Fibroblast of skin of right quadriceps (primary cell): ENCODE data around the gene PLEKHH1.

Experiments
- DNase-seq: peaks from one replicate; pipeline ENCODE4 v3.0.0-alpha.2; 2013

PLEKHH1 gene

GRCh38 chr14:67532998-67533753, at the start of gene PLEKHH1:
TSS of gene PLEKHH1 (plus strand) at chr14:67533290. CDS start at chr14:67541868, 8,578 bp downstream.
- peak; percentile 61 for DNase-seq

GRCh38 chr14:67483579-67484285, 49.4 kb upstream of the PLEKHH1 start:
- no peak for DNase-seq

- DNase-seq, result peak; percentile 41
Observed at GRCh38 chr14:67485501-67486095, 47.5 kb upstream of the PLEKHH1 start.

GRCh38 chr14:67486890-67487289, 46.2 kb upstream of the PLEKHH1 start:
- DNase-seq, result no peak

- DNase-seq, result no peak
Observed at GRCh38 chr14:67487332-67487731, 45.8 kb upstream of the PLEKHH1 start.

- no peak for DNase-seq
Observed at GRCh38 chr14:67487937-67488893, 44.9 kb upstream of the PLEKHH1 start, which contains the start of gene TMEM229B. TSS of gene TMEM229B (minus strand) at chr14:67488721. CDS start at chr14:67473923, 14,798 bp downstream.

- no peak for DNase-seq
Observed at GRCh38 chr14:67490196-67490595, 42.9 kb upstream of the PLEKHH1 start.

- DNase-seq, result no peak
Observed at GRCh38 chr14:67491285-67491684, 41.8 kb upstream of the PLEKHH1 start.

- no peak for DNase-seq
Observed at GRCh38 chr14:67491741-67492507, 41.2 kb upstream of the PLEKHH1 start.

GRCh38 chr14:67492538-67492937, 40.6 kb upstream of the PLEKHH1 start:
- DNase-seq, result no peak

- no peak for DNase-seq
Observed at GRCh38 chr14:67493092-67493717, 39.9 kb upstream of the PLEKHH1 start.

- no peak for DNase-seq
Observed at GRCh38 chr14:67495827-67496226, 37.3 kb upstream of the PLEKHH1 start.

GRCh38 chr14:67497216-67497615, 35.9 kb upstream of the PLEKHH1 start:
- no peak for DNase-seq

GRCh38 chr14:67497716-67498115, 35.4 kb upstream of the PLEKHH1 start:
- DNase-seq, result no peak

- no peak for DNase-seq
Observed at GRCh38 chr14:67500981-67501380, 32.1 kb upstream of the PLEKHH1 start.

GRCh38 chr14:67501670-67502069, 31.4 kb upstream of the PLEKHH1 start:
- DNase-seq, result no peak

GRCh38 chr14:67502867-67503266, 30.2 kb upstream of the PLEKHH1 start:
- no peak for DNase-seq

GRCh38 chr14:67503331-67503730, 29.8 kb upstream of the PLEKHH1 start:
- no peak for DNase-seq

- DNase-seq, result no peak
Observed at GRCh38 chr14:67505254-67505653, 27.8 kb upstream of the PLEKHH1 start.

- DNase-seq, result no peak
Observed at GRCh38 chr14:67508956-67509355, 24.1 kb upstream of the PLEKHH1 start.

- peak; percentile 23 for DNase-seq
Observed at GRCh38 chr14:67510121-67510520, 23.0 kb upstream of the PLEKHH1 start.
